Cardiac fibroblast (primary cell): ENCODE measurements around the gene TIPIN.

Experiments used
- DNase-seq, 2 donors: peaks; one replicate each; pipeline versions ENCODE4 v3.0.0 to v3.0.0-alpha.2; 2010; ENCODE audit warnings: low read depth in 2 of 2
- H3K4me3 ChIP-seq, 2 donors: replicated peaks in 1 of 2; 1 replicate in 1 of 2; 2 replicates in 1 of 2; pipeline ENCODE4 v1.5.1; 2011; ENCODE audit warnings: low read depth in 2 of 2, low read length in 2 of 2, mild to moderate bottlenecking in 2 of 2, moderate library complexity in 1 of 2
- TF ChIP-seq, protein P1 (sequence below): IDR thresholded peaks from one replicate; pipeline ENCODE4 v1.5.1; 2011; ENCODE audit warnings: low read depth, mild to moderate bottlenecking, low read length, inconsistent platforms

Gene TIPIN

DNA sequence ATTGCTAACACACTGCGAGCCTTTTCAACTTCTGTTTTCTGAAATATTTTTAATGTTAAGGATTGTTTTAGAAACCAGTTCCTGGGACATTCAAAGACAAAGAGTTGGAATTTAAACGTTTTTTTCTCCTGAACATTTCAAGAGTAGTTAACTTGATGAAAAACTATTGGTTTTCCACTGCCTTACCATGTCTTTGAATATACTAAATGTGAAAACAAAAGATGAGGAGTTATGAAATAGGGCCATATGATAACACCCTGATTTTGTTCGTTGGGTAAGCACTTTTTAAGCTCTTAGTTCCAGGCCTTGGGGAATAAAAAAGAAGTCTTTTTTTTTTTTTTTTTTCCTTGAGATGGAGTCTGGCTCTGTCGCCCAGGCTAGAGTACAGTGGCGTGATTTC lies 60.3 kb downstream of the TIPIN start:
- DNase-seq = no peak
- H3K4me3 ChIP-seq = no peak overlapping the region
- TF ChIP-seq, protein P1, sequence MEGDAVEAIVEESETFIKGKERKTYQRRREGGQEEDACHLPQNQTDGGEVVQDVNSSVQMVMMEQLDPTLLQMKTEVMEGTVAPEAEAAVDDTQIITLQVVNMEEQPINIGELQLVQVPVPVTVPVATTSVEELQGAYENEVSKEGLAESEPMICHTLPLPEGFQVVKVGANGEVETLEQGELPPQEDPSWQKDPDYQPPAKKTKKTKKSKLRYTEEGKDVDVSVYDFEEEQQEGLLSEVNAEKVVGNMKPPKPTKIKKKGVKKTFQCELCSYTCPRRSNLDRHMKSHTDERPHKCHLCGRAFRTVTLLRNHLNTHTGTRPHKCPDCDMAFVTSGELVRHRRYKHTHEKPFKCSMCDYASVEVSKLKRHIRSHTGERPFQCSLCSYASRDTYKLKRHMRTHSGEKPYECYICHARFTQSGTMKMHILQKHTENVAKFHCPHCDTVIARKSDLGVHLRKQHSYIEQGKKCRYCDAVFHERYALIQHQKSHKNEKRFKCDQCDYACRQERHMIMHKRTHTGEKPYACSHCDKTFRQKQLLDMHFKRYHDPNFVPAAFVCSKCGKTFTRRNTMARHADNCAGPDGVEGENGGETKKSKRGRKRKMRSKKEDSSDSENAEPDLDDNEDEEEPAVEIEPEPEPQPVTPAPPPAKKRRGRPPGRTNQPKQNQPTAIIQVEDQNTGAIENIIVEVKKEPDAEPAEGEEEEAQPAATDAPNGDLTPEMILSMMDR = no peak

DNA sequence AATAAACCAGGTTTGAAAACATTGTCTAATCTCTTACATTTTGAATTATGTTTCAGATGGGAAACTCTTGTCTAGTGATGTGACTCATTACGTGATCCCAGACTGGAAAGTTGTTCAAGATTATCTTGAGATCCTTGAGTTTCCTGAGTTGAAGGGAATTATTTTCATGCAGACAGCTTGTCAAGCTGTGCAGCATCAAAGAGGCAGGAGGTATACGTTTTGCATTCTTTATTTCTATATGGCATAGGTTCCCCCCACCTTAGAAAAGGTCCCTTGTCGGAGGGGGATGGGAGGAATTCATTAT lies 61.6 kb downstream of the TIPIN start:
- TF ChIP-seq, protein P1 = no peak
- no peak overlapping the region for H3K4me3 ChIP-seq
- DNase-seq = no peak

DNA sequence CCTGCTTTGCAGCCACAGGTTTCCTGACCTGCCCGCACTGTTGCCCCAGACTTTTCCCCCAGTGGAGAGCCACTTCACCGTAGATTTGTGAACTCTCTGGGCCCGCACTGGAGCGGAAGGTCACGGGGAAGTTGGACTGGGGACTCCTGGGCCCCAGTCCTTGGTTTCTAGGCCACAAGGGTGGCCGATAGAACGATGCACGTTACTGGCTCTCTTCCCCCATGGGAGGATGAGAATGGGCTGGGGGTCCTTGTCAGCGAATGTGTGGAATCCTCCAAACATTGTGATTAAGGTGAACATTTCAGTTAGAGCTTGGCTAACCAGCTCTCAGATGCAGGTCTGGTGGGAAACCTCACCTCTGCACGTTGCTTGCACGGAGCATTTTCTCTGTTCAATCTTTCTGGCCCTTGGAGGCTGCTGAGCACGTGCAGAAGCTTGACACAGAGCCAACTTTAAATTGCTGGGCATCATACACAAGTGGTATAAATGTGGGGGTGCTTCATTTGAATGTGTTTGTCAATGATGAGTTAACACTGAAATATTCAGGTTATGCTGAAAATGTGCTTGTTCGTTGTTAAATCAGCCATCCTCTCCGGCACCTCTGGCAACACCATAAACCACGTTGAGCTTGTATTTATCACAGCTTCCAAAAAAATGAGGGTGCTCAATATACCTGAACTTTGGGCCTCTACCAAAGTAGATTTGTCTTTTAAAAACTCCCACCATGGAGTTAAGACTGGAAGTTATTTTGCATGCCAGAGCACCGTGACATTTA lies 62.1 kb downstream of the TIPIN start:
- TF ChIP-seq, protein P1 = no peak
- H3K4me3 ChIP-seq = peak overlapping the region; percentile 51 to 59
- peak; percentile 79 to 81 for DNase-seq

DNA sequence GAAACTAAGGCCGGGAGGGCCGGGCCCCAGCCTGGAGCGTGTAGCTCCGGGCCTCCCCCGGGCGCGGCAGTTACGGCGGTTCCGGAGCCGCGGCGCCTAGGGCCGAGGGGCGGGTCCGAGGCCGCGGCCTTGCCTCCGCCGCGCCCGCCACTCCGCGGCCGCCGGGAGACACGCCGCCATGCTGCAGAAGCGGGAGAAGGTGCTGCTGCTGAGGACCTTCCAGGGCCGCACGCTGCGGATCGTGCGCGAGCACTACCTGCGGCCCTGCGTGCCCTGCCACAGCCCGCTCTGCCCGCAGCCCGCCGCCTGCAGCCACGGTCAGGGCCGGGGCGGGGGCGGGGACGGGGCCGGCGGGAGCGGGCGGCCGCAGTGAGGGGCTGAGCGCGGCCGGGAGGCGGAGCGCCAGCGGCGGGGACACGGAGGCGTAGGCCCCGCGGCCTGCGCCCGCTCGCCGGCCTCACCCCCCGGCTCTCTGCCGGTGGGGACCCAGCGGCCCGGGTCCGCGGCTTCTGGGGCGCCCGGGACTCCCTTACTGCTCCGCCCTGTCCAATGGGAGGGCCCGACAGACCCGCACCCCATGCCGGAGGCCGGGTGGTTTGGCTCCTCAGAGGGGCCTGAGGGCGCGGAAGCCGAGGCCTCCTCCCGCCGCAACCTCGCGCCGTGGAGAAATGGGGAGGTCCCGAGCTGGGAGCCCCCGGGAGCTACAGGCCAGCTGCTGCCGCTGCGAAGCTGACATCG lies 62.9 kb downstream of the TIPIN start, which contains the start of gene DIS3L:
TSS of gene DIS3L (plus strand) at position 150 of the 738 bp plus-strand sequence. CDS start at position 179, 29 bp downstream.
- DNase-seq = peak; percentile 30 to 61
- H3K4me3 ChIP-seq = peak within 1 kb of the TSS; percentile 56 to 59
- TF ChIP-seq, protein P1 = no peak

DNA sequence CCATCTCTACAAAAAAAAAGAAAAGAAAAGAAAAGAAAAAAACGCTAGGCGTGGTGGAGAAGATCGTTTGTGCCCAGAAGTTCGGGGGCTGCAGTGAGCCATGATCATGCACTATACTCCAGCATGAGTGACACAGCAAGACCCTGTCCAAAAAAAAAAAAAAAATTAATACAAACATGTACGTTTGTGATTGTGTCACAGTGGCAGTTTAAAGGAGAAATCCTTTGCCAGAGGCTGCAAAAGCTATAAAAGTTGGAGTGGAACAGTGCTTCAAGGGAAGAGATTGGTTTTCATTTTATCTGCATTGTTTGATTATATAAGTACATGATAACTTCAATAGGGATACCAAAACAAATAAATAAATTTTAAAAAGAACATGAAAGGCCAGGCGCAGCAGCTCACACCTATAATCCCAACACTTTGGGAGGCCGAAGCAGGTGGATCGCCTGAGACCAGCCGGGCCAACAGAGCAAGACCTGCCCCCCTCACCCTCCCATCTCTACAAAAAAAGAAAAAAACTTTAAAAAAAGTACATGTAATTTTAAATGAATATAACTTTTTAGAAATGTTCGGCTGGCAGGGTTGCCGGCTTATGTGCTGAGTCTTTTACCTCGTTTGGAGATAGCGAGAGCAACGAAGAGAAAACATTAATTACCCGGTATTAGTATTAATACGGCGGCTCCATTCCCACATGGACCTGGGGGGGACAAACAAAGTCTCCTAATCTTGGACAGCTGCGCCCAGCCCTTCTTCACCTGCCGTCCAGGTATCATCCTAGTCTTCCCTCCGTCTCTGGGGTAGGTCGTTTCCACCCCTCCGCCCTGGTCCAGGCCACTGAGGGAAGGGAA lies 63.7 kb downstream of the TIPIN start:
- TF ChIP-seq, protein P1 = no peak
- DNase-seq = no peak
- peak overlapping the region; percentile 56 to 59 for H3K4me3 ChIP-seq

DNA sequence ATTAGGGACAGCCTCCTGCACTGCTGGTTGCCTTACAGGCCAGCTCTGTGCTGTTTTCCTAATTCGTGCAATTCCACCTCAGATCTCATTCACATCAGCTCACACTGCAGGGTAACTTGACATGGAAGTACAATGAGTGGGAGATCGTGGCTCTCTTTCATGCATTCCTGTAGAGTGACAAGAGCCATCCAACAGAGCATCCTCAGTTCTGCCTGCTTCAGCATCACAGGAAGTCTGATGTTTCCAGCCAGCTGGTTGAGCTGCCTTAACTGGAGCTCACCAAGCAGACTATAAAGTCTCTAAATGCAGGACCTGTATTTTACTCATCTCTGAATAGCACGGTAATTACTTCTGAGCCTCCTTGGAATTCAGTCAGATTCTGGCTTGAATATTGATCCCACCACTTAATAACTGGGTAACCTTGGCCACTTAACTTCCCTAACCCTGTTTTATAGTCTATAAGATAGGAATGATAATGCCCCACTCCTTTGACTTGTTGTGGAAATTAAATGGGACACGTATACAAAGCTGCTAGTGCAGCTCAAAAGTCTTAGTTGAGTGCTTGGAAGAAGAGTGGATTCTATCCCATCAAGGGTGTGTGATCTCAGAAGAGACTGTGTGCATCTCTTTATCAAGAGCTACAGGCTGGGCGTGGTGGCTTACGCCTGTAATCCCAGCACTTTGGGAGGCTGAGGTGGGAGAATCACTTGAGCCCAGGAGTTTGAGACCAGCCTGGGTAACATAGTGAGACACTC lies 64.5 kb downstream of the TIPIN start:
- TF ChIP-seq, protein P1 = no peak
- H3K4me3 ChIP-seq = no peak overlapping the region
- DNase-seq = no peak
